Renal cortex interstitium (tissue), 11 donors: ENCODE data around the gene FZR1. TPM values are rescaled to one million over a fixed set of nuclear protein-coding genes. Genes with fewer than 3 reads are reported as not detected.
"Not testable (repeated sequence)": the region's sequence is repeated elsewhere in the genome, so short reads cannot be mapped to it uniquely, and the experiment has no call there.

Source experiments
- DNase-seq, 11 donors: peaks; one replicate each; pipeline ENCODE4 v3.0.0-alpha.2; 2013; ENCODE audit warnings: low read depth in 9 of 11, low spot score in 4 of 11; ENCODE audit errors: extremely low read depth in 1 of 11
- polyA plus RNA-seq, 3 donors: library from polyadenylated mRNA; unstranded; fragments of 120-200 nt; gene quantifications; one replicate each; pipeline ENCODE4 v1.2.1, GENCODE V29; 2013; ENCODE audit not compliant: insufficient read length in 3 of 3

Gene FZR1
- polyA plus RNA-seq, 3 donors: 41.8 to 65.0 (median 55.1) TPM

GRCh38 chr19:3523361-3524077, 17.4 kb downstream of the FZR1 start:
- DNase-seq: no peak

DNA sequence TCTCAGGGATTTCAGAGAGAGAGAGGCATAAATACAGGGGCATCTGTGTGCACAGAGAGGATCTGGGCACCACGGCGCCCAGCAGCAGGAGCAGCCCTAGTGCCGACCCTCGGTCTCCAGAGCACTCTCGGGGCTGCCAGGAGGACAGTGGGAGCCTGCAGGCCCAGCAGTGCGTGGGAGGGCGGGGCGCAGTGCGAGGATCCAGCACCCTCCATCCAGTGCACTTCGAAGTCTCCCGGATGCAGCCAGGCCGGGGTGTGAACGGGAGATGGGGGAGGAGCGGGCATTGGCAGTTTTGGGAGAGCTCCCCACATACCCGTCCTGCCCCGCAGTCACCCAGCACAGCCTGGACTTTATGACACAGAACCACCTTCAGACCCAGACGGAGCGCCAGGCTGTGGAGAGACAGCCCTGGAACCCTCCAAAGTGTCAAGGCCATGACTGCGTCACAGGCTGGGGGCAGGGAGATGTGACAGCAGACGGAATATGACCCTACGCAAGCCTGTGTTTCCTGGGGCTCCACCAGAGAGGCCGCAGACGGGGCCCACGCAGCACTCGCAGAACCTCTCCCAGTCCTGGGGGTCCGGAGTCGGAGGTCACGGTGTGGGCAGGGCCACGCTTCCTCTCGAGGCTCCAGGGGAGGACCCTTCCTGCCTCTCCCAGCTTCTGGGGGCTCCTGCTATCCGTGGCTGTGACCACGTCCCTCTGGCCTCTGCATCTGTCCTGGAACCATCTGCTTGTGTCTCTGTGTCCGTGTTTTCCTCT, 18.1 kb downstream of the FZR1 start:
- no peak for DNase-seq

DNA sequence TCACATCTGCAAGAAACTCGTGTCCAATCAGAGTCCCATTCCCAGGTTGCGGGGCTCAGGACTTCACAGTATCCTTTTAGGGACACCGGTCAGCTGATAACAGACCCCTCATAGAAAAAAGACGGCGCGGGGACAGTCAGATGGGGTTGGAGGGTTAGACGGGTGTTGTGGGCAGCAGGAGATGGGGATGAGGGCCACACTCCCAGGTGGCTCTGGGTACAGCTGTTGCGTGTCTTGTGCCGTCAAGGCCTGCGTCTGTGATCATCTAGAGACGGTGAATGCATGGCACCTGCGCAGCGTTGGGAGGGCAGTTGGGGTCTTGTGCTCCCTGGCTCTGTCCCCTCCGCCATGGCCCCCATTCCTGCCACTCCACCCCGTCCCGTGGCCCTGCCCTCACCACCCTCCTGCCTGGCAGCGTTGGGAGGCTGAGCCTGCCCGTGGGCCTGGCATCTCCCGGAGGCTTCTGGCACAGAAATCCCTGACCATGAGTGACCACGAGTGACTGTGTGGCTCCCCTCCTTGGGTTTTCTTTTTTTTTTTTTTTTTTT, 18.9 kb downstream of the FZR1 start:
- DNase-seq: no peak

GRCh38 chr19:3526507-3527237, 20.6 kb downstream of the FZR1 start:
- DNase-seq: no peak

DNA sequence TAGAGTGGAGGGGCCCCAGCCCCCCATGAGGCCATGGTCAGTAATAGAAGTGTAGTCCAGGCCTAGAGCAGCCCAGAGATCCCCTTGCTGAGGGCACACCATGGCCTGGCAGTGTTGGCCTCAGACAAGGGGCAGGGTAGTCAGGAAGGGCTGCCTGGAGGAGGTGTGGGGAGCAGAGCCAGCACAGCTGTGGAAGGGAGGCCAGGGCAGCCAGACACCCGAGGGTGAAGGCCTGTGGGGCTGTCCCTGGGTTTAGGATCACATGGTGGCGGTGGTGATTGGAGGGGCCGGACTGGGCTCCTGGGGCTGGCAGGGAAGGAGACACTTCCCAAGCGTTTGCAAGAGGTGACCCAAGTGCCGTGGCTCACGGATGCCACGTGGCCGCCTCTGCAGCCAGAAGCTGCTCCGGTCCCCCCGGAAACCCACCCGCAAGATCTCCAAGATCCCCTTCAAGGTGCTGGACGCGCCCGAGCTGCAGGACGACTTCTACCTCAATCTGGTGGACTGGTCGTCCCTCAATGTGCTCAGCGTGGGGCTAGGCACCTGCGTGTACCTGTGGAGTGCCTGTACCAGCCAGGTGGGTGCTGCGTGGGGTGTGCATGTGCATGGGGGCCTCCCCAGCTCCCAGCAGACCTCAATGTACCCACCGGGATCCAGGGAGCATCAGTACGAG, 21.3 kb downstream of the FZR1 start:
- DNase-seq: no peak

DNA sequence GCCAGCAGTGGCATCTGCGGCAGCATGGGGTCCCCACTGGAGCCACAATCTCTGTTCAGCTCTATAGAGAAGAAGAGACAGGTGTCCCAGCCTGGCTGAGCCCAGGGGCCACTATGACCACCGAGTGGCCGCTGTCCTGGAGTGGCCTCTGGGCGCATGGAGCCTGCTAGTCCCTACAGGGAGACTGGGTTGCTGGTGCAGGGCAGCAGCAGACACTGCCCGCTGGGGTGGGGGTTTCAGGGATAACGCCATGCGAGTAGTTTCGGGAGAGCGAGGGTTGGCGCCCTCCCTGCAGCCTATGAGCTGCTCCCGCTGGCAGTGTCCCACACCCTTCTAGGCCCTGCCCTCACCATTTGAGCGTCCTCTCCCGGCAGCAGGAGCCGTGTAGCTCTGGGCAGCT, 22.0 kb downstream of the FZR1 start:
- DNase-seq: no peak

- DNase-seq: no peak
These were observed 22.6 kb downstream of the FZR1 start for GRCh38 chr19:3528539-3529211.

DNA sequence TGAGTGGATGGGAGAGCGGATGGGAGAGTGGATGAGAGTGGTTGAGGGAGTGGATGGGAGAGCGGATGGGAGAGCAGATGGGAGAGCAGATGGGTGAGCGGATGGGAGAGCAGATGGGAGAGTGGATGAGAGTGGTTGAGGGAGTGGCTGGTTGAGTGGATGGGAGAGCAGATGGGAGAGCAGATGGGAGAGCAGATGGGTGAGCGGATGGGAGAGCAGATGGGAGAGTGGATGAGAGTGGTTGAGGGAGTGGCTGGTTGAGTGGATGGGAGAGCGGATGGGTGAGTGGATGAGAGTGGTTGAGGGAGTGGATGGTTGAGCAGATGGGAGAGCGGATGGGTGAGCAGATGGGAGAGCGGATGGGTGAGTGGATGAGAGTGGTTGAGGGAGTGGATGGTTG, 23.2 kb downstream of the FZR1 start:
- not testable (repeated sequence) for DNase-seq

DNA sequence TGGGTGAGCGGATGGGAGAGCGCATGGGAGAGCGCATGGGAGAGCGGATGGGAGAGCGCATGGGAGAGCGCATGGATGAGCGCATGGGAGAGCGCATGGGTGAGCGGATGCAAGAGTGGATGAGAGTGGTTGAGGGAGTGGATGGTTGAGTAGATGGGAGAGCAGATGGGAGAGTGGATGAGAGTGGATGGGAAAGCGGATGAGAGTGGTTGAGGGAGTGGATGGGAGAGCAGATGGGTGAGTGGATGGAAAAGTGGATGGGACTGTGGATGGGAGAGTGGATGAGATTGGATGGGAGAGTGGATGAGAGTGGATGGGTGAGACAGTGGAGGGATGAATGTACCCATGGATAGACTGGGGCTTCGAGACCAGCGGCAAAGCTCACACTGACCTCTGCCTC, 24.3 kb downstream of the FZR1 start:
- DNase-seq: no peak

DNA sequence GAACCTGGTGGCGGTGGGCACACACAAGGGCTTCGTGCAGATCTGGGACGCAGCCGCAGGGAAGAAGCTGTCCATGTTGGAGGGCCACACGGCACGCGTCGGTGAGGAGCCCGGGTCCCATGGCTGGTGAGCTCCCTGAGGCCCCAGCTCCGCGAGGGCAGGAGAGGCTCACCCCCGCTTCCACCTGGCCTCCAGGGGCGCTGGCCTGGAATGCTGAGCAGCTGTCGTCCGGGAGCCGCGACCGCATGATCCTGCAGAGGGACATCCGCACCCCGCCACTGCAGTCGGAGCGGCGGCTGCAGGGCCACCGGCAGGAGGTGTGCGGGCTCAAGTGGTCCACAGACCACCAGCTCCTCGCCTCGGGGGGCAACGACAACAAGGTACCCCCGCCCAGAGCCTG, 25.6 kb downstream of the FZR1 start:
- DNase-seq: no peak

DNA sequence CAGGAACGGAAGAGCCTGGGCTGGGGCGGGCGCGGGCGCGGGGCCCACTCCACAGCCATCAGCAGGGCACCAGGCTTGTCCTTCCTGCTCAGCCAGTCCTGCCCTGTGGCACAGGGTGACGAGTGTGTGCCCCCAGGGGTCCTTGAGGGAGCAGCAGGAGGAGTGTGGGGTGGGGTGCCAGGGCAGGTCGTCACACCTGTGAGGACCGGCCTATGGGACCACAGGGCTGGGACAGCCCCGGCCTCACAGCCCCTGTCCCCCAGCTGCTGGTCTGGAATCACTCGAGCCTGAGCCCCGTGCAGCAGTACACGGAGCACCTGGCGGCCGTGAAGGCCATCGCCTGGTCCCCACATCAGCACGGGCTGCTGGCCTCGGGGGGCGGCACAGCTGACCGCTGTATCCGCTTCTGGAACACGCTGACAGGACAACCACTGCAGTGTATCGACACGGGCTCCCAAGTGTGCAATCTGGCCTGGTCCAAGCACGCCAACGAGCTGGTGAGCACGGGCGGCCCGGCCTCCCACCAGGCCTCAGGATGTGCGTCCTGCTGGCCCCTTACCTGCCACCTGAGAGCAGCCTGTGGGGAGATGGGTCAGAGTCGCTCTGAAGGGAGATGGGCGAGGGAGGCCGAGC, 26.2 kb downstream of the FZR1 start:
- no peak for DNase-seq

GRCh38 chr19:3533033-3533432, 26.9 kb downstream of the FZR1 start:
- no peak for DNase-seq

GRCh38 chr19:3533563-3534216, 27.6 kb downstream of the FZR1 start:
- DNase-seq: no peak

GRCh38 chr19:3534375-3535234, 28.5 kb downstream of the FZR1 start:
- DNase-seq: no peak

DNA sequence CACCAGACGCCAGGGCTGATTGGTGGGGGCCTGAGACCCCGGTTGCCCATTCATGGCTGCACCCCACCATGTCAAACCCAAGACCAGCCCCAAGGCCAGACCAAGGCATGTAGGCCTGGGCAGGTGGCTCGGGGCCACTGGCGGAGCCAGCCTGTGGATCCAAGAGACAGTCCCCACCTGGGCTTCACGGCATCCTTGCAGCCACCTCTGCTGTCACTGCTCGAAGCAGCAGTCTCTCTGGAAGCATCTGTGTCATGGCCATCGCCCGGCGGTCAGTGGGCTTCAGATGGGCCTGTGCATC, 29.1 kb downstream of the FZR1 start:
- DNase-seq: no peak

DNA sequence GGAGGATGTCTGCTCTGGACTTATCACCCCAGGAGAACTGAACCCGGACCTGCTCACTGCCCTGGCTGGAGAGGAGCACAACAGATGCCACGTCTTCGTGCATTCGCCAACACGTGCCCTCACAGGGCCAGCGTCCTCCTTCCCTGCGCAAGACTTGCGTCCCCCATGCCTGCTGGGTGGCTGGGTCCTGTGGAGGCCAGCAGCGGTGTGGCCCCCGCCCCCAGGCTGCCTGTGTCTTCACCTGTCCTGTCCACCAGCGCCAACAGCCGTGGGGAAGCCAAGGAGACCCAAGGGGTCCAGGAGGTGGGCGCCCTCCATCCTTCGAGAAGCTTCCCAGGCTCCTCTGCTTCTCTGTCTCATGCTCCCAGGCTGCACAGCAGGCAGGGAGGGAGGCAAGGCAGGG, 29.5 kb downstream of the FZR1 start:
- DNase-seq: no peak

- DNase-seq: no peak
These were observed 29.9 kb downstream of the FZR1 start for GRCh38 chr19:3535981-3536380.
